ENCODE data around the gene SRGAP3.

Gene SRGAP3

DNA sequence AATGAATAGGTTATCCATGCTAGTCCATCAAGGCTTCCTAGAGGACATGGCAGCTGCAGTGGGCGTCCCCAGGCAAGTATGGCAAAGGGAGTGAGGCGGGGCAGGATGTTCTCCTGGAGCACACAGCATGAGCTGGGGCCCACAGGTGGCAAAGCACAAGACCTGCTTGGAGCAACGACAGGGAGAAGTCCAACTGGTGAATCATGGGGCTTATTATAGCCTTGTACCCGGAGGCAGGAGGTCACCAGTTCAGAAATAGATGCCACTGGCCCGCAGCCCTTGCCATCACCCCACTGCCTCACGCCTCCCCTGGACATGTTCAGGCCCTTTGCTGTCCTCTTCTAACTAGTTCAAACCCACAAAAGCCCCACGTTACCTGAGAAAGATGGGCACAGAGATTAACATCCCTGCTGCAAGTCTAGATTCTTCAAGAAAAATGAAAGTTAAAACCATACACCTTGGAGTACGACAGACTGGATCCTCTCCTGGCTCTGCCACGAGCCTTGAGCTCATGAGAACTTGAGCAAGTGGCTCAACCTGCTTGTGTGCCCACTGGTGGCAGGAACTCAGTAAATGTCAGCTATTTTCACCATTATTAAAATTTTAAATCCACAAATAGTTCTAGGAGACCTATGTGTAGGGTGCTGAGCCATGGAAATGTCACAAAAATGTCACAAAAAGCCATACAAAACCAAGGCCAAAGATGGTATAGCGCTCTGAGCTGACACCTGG lies 1.8 kb upstream of the SRGAP3 start:
- DNase-seq: no peak

DNA sequence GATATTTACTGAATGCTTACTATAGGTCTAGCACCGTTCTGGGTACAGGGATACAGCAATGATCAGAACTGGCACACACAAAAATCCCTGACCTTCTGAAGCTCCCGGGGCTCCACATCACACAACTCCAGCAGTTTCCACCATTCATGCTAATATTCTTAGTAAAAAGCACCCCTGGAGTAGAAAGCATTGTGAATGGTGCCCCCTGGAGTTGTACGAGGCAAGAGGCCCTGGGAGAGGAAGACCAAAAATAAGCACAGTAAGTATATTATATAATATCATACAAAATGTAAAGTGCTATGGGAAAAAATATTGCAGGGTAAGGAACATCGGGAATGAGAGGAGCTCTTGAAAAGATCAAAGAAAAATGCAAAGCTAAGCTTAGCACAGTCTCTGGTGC lies 790 bp upstream of the SRGAP3 start:
- DNase-seq: no peak

DNA sequence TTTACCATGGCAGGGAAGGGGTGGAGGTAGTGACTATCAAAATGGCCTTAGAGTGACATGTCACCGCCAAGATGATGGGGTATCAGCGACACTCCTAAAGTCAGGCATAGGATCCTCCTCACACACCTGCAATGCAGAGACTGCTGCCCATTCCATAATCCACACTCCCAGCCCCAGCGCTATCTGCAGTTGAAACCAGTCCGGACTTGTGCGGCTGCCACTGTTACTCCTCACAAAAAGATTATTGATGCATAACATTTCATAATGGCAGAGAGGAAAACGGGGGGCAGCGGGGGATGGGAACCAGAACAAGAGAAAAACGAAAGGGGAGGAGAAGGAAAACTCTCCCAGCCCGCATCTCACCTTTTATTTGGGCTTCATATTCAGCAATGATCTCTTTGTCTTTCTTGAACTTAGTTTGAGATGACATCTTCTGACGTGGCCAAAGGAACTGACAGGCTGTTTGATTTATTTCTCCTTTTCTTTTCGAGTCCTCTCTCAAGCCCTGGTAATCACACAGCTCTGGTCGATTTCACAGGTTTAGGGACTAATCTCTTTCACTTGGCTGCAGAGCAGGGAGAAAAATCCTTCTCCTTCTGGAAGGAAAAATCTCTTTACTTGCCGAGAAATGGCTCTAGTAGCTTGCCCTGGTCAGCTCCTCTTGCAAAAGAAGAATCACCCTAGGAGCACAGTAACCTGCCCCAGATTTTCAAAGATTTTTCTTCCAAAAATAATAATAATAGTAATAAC lies 749 bp downstream of the SRGAP3 start:
- DNase-seq: no peak

DNA sequence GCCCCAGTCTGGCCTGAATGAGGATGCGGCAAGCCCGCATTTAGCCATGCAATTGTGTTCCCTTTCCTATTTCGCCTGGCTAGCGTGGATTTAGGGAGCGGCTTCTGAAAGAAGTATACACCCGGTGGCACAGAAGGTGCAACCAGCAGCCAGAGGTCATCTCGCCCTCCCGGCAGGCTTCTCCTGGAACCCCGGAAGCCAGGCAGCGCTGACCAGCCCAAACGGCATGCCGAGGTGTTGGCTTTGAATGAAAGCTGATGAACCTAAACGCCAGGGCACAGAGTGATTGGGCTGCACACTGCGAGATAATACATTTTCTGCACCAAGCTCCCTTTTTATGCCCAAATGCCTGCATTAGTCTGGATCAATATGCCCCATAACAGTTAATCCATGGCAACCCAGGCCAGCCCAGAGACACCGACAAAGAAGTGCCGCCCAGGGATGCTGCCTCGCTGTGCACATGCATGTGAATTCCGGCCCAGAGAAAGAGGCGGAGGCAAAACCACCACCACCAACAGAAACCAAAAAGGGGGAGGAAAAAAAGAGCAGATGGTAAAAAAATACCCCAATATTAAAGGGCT lies 1.4 kb downstream of the SRGAP3 start:
- DNase-seq: no peak

DNA sequence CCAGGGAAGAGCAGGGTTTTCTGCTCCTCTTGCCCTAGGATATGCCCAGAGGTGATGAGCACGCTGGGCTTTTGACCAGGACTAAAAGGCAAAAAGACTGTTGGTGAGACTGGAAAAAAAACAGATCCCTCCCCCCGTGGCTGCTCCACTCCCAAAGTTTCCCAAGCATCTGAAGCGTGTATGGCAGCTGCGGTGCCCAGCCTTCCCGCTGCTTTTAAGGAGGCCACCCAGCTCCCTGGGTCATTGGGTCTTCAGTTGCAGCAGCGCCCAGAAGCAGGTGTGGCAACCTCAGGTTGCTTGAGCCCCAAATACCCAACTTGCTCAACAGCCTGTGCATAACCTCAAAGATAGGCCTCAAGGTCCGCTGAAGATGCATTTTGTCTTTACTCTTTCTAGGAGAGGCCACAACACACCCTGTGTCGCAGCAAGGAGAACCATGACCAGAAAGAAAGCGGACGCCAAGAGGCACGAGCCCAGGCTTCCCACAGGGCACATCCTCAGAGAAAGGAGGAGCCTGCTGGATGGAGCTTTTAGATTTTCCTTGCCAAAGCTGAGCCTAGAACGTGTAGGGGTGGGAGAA lies 2.0 kb downstream of the SRGAP3 start:
- DNase-seq: no peak

DNA sequence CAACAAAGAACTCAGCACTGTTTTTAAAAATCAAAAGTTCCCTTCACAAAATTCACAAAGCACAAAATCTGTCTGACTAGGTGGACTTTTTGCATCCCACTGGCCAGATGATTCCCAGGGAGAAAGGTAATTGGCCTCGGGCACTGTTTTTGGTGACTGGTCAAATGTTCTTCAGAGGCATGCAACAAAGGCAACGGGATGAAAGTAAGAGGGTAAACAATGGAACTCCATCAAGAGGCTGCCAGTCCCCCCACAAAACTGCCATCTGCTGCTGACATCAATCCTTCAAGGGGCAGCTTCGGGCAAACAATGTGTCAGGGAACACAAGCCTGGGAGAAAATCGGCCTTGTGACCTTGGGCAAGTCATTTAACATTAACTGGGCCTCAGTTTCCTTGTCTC lies 3.3 kb downstream of the SRGAP3 start:
- no peak for DNase-seq

DNA sequence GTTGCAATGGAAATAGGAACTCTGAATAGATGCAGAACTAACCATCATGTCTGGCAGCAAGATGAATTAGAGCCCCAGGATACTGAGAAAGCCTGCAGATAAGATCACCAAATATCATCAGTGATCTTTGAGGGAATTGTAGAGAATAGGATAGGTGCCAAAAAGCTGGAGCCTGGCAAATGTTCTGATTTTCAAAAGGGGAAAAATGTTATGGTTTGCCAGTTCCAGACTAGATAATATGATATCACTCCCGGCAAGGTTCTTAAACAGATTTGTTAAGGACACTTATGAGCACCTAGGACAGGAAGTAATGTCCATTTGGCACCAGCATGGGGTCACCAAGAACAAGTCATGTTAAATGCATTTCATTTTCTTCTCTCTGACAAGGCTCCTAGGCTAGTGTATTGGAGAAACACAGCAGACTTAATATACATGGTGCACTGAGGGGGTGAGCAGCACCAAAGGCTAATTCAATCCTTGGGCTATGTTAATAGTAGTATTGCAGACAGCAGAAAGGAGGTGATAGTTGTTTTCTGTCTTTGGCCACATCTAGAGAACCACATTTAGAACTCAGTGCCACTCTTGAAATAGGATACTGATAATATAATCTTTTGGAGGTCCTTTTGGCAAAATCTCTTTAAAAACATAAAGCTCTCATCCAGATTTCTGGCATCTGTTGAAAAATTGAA lies 4.8 kb downstream of the SRGAP3 start:
- no peak for DNase-seq

DNA sequence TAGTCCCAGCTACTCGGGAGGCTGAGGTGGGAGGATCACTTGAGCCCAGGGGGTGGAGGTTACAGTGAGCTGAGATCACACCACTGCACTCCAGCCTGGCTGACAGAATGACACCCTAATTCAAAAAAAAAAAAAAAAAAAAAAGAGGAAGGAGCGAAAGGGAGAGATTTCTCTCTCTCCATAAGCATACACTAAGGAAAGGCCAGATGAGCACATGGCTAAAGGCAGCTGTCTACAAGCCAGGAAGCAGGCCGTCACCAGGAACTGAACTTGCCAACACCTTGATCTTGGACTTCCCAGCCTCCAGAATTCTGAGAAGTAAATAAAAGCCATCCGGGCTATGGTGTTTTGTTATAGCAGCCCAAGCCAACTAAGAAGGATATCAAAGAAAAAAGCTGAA lies 7.5 kb downstream of the SRGAP3 start:
- no peak for DNase-seq

DNA sequence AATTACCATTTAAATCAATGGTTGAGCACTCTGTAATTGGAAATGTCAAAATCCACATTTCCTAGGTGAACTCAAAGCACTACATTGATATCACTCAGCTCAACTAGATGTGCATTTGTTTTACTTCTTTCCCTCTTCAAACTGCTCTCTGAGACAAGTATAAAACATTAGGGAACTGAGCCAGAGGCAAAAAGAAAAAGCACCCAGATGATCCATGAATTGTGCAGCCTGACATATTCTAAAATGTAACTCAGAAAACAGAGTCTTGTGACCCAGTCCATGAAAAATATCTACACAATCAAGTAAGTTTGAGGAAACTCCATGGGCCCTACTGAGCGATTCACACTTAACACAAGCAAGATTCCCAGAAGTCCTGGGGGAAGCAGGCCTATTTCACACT lies 9.8 kb downstream of the SRGAP3 start:
- no peak for DNase-seq

DNA sequence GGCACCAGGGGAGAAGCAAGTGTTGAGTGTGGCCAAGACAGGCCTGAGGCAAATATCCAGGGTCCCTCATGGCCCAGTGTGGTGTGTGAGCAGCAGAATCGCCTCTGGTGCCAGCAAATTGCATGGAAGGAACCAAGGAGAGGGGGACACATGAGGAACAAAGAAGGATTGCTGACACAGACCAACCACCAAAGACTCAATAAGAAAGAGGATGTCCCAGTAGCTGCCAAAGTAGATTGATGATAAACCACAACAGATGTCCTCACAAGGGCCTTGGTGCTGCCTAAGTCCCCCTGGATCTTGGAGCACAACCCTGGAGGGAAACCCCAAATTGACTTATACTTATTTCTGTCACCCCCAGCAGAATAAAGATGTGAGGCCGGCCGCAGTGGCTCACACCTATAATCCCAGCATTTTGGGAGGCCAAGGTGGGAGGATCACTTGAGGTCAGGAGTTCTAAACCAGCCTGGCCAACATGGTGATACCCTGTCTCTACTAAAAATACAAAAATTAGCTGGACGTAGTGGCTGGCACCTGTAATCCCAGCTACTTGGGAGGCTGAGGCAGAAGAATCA lies 10.6 kb downstream of the SRGAP3 start:
- no peak for DNase-seq

DNA sequence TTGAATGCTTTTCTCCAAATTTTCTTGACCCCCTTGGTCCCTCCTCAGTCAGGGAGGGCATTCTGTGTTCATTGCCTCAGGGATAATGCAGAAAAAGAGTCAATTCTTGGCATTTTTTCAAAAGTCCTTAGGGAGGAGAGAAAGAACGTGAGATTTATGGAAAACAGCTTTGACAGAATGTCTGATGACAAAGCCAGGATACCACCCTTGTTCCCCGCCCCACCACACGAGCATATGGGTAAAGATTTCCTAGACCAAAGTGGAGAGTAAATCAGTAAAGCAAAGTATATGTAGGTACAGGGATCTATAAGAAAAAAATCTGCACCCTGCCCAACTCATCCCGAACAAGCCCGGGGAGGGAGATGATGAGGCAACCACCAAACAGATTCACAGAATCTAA lies 11.2 kb downstream of the SRGAP3 start:
- DNase-seq: no peak

DNA sequence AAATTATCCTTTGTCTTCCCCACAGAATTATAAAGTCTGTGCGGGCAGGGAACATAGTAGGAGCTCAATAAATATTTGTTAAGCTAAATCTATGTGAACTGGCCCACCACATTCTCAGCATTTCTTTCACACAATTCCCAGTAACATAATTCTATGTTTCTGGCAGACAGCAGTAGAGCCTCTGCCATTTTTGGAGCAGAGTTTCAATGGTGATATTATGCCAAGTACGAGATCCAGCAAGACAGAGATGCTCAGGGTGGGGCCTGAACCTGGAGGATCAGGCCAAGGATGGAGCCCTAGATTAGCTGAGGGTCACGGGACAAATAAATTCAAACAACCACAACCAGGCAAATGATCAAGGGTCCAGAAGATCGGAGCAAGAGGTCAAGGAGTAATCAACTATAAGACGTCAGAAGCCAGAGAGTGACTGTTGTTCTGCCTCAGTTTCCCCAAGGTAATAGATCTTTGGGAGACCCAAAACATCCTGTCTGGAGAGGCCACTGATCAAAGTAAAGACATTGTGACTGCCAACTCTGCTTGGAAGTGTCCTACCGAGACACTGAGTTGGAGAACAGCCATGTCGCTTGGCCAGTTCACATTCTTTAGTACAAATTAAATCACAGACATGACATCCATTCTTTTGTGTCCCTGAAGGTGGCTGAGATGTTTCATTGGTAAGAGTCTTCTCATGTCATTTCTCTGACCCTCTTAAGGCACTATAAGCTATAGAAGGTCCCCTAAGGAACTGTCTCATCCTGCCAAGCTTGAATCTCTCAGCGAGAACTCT lies 15.4 kb downstream of the SRGAP3 start:
- no peak for DNase-seq

DNA sequence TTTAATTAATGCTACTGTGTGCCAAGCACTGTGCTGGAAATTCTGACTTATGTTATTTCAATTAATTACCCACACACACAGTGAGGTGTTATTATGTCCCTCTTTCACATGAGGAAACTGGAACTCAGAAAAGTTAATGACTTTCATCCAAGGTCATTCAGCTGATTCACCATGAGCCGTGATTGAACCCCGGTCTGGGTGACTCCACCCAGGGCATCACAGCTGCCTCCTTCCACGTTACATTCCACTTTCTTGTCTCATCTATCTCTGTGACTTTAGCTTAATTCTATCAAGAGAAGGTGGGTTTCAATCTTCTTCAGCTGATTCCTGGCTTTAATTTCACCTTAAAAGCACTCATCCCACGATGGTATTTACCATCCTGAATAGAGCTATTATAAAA lies 16.3 kb downstream of the SRGAP3 start:
- DNase-seq: no peak

DNA sequence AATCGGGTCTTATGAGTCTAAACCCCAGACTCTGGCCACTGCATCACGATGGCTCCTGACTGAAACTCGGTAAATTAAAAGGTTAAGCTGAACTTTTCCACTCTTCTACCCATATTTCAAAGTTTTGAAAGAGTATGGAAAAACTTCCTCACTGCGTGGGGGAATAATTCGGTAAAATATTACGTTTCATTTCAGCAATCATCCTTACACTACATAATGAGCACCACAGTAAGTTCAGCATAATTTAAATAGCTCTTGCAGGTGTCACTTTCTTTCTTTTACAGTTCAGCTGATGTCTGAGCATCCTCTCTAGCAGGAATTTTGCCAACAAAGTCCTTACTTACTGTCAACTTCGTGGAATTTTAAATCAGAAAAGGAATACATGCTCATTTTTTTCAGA lies 17.5 kb downstream of the SRGAP3 start:
- no peak for DNase-seq

DNA sequence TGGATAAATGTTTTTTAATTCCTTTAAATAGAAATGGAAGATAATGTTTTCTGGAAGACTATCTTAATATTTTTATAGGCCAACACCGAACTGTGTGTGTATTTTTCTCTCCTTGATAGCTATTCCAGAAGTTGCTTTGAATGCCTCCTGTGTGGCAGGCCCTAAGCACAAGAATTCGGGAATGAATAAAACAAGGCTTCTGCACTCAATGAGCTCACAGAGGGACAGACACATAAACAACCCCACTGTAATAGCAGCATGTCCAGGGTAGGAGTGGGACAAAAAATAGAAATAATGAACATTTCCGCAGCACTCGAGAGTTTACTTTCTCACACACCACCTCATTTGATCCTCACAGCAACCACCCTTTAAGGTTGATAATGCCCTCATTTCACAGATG lies 18.0 kb downstream of the SRGAP3 start:
- no peak for DNase-seq

DNA sequence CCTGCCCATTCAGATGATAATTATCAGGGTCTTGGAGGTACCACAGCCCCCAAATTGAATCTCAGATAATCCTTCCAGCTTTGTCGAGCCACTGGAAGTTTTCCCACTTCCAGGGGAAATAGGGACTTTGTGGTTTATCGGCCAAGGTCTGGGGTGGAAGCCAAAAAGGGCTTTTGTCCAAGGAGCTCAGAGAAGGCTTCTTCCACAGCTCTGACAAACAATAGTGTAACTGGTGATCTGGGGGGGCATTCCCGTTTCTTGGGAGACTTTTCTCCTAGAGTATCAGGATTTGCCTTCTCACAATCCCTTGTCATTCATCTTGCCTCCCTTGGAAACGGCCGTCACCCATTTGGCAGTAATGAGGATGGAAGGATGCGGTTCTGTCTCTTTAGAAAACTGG lies 18.4 kb downstream of the SRGAP3 start:
- no peak for DNase-seq

DNA sequence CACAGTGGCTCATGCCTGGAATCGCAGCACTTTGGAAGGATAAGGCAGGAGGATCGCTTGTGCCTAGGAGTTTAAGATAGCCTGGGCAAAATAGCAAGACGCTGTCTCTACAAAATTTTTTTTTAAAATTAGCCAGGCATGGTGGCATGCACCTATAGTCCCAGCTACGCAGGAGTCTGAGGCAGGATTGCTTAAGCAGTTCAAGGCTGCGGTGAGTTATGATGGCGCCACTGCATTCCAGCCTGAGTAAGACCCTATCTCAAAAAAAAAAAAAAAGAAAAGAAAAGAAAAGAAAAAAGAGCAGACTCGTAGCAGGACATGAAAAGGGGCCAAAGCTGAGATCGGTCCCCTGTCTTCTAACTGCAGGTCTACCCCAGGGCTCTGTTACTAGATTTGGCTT lies 18.9 kb downstream of the SRGAP3 start:
- DNase-seq: no peak

DNA sequence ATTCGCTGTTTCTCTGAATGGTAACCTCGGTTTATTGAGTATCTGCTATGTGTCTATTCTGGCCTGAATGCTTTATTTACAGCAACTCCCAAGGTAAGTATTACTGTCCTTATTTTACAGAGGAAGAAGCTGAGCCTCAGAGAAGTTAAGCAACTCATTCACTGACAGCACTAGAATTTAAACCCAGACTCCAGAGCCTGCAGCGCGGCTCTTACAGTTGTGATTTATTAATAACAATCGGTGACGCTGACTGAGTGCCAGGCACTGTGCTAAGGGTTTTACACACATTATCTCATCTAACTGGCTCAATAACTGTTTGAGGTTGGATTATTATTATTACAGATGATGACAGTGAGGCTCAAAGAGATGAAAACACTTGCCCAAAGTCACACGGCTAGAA lies 19.6 kb downstream of the SRGAP3 start:
- DNase-seq: no peak

DNA sequence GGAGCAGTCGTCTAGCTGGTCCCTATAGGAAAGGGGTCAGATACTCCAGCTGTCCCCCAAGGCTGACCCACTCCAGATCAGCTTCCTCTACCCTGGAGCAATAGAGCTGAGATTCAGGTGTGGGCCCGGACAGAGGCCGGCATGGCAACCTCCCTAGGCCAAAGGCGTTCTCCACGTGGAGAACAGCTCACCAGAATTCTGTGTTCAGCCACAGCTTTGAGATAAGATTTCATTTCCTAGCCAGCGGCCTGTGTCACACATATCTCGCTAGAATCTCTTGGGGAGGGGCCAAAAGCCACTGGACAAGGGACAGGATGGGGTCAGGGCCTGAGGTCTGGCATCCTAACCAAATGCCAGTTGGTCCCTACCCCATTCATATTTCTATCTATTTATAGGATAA lies 20.1 kb downstream of the SRGAP3 start:
- DNase-seq: no peak

DNA sequence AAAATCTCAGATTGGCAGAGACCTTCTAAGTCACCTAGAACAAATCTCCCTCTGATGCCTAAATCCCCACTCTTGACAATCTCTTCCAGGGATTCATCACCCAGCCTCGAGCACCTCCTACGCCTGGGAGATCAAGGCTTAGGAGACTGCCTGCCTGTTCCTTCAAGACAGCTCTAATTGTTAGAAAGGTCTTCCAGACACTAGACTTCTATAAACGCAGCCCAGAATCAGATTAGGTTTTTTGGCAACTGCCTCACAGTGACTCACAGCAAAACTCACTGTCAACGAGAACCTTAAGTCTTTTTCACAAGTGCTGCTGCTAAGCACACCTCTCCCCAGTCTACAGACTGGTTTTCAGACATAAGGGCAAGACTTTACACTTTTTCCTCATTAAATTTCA lies 23.1 kb downstream of the SRGAP3 start:
- DNase-seq: no peak

DNA sequence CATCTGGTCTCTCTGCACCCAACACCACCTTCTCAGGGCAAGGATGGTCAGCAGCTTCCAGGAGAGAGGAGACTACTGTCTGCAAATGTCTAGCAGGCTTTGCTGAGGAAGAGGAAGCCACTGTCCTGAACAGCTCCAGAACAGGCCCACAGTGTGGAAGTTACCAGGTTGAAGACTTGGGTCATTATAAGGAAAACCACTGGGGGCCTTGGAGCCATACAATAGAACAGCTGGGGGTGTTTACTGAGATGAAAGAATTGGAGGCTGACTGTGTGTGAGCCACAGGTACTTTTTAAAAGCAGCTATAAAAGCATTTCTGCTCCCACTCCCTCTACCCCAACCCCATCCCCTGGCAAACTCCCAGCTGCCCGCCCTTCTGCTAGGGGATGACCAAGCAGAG lies 24.2 kb downstream of the SRGAP3 start:
- DNase-seq: no peak

DNA sequence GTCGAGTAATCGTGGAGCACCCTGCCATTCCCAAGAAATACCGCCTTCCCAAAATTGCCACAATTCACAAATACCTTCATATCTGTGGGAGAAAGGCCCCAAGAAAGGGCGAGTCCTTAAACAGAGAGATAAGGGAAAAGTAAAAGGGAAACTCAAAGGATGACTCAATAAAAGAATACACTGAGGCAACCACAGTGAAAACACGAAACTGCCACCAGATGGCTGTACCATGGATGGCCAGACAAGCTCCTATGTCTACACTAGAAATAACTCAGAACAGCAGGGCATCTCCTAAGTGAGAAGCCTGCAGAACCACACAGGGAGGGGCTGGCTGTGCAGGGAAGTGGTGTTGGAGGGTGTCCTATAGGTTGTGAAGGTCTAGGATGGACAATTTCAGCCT lies 25.0 kb downstream of the SRGAP3 start:
- peak in 1 of 2 donors; percentile 3 for DNase-seq
